Measurements from ENCODE around the gene GKN2. TPM values are rescaled to one million over a fixed set of nuclear protein-coding genes. Genes with fewer than 3 reads are reported as not detected.

GKN2 gene
- total RNA-seq, 4 donors from 2014 or later = not detected

DNA sequence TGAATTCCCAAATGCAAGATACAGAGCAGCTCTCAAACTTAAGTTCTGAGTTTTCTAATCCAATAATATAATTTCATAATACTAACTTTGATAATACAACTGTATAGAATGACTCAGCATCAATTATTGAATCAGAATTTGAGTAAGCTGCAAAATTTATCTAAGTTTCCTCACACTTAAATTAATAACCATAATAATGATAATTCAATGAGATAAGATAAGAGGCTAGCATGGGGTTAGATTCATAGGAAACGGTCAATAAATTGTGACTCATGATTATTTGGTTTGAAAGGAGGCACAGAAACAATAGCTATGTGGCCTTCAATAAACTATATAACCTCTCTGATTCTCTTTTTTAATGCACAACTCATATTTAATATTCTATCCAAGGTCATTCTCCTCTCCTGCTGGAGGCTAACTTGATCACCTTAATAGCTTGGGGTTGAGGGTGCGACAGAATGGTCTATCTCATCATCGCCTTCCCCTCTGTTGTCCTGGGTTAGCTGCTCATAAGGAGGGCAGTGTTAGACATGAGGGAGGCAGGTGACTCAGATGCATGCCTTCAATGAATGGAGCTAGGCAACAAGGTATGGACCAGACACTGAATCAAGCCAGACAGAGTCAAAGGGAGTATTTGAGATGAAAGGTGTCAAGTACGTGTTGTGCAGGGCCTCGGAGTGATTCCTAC lies 45.3 kb downstream of the GKN2 start:
- TF ChIP-seq, protein P1, sequence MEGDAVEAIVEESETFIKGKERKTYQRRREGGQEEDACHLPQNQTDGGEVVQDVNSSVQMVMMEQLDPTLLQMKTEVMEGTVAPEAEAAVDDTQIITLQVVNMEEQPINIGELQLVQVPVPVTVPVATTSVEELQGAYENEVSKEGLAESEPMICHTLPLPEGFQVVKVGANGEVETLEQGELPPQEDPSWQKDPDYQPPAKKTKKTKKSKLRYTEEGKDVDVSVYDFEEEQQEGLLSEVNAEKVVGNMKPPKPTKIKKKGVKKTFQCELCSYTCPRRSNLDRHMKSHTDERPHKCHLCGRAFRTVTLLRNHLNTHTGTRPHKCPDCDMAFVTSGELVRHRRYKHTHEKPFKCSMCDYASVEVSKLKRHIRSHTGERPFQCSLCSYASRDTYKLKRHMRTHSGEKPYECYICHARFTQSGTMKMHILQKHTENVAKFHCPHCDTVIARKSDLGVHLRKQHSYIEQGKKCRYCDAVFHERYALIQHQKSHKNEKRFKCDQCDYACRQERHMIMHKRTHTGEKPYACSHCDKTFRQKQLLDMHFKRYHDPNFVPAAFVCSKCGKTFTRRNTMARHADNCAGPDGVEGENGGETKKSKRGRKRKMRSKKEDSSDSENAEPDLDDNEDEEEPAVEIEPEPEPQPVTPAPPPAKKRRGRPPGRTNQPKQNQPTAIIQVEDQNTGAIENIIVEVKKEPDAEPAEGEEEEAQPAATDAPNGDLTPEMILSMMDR (IDR thresholded peaks at IDR 0.05; ENCODE audit: low read depth) = no peak

DNA sequence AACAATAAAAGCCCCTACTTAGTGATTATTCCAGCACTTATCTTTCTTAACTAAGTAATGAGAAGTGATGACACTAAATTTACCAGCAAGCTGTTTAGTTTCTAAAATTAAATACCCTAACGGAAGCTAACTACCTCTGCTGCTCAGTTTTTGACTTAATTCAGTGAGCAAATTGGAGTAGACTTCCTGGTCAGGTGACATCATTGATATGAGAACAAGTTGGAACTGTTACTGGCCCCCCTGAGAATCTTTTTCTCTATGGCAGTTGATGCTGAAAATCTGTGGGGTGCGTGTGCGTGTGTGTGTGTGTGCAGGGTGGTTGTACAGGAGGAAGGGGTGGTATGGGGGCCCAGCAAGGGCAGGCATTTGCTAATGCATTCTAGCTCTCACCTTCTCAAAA lies 46.0 kb downstream of the GKN2 start:
- TF ChIP-seq, protein P1 (IDR thresholded peaks at IDR 0.05; ENCODE audit: low read depth) = no peak

DNA sequence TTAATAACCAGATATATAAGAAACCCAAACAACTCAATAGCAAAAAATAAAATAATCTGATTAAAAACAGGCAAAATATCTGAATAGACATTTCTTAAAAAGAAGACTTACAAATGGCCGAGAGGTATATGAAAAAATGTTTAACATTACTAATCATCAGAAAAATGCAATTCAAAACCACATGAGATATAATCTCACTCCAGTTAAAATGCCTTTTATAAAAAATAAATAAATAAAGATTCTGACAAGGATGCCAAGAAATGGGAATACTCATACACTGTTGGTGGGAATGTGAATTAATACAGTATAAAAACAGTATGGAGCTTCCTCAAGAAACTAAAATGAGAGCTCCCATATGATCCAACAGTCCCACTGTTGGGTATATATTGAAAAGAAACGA lies 47.6 kb downstream of the GKN2 start:
- TF ChIP-seq, protein P1 (IDR thresholded peaks at IDR 0.05; ENCODE audit: low read depth) = no peak

DNA sequence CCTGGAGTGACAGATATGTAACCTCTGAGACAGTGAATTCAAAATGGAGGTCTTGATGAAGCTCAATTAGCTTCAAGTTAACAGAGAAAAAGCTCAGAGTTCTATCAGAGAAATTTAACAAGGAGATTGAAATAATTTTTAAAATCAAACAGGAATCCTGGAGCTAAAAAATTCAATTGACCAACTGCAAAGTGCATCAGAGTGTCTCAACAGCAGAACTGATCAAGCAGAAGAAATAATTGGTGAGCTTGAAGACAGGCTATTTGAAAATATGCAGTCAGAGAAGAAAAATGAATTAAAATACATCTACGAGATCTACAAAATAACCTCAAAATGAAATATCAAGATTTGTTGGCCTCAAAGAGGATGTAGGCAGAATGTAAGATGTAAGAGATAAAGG lies 51.1 kb downstream of the GKN2 start:
- TF ChIP-seq, protein P1 (IDR thresholded peaks at IDR 0.05; ENCODE audit: low read depth) = no peak

DNA sequence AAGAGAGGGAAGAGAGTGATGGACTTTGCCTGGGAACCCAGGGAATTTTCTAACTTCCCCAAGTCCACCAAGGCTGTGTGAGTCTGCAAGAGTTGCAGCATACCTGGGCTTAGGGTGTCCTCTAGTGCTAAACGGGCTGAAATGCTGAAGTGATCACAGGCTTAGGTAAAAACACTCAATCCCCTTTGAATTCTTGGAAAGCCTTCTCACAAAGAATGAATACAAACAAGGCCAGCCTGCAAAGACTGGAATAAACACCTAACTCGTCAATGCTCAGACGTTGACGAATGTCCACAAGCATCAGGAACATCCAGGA lies 51.5 kb downstream of the GKN2 start:
- TF ChIP-seq, protein P1 (IDR thresholded peaks at IDR 0.05; ENCODE audit: low read depth) = no peak

DNA sequence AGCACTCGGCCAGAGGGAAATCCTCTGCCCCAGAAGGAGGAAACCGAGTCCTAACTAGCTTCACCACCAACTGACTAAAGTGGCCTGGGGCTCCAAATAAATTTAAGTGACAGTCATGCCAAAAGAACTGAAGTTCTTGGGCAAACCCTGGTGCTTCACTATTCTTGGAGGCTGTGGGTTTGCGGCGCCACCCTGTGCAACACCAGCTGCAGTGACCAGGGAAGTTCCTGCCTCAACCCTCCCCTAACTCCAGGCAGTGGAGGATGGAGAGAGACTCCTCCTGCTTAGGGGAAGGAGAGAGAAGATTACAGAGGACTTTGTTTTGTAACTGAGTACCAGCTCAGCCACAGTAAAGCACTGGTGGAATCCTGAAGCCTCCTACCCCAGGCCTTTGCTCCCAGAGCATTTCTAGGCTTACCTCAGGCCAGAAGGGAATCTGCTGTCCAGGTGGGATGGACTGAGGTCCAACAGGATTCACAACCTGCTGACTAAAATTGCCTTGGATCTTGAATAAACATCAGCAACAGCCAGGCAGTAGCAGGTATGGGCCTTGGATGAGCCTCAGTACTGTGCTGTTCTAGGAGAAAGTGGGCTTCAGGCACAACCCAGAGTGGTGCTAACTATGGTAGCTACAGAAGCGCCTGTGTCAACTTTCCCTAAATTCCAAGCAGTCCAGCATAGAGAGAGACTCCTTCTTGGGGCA lies 52.0 kb downstream of the GKN2 start:
- TF ChIP-seq, protein P1 (IDR thresholded peaks at IDR 0.05; ENCODE audit: low read depth) = no peak

Other genes with a start within 250 kb of the GKN2 start
- 10 to 100 TPM in 3 of 4 donors, 1 to 10 TPM in 1; 7.3 to 29.7 (median 14.3) TPM for gene ARHGAP25, start 218.1 kb downstream of the GKN2 start, total RNA-seq
- not detected for gene BMP10, start 81.5 kb downstream of the GKN2 start, total RNA-seq
- not detected for gene GKN1, start 21.7 kb upstream of the GKN2 start, total RNA-seq
- gene ANTXR1, start 60.3 kb upstream of the GKN2 start, total RNA-seq = 10 to 100 TPM; 45.4 to 88.7 (median 67.0) TPM